Measurements from ENCODE around the gene ERGIC2. TPM values are rescaled to one million over a fixed set of nuclear protein-coding genes. Genes with fewer than 3 reads are reported as not detected.

Gene ERGIC2
- total and polyA plus RNA-seq, 10 of the 15 experiments (the other 5 are each of a cell fraction or from before 2014, with no cell fraction given), result 26.1 to 181 (median 83.9) TPM

- in situ Hi-C loops (cut with MboI) (no loop called here), intact Hi-C loops (cut with micrococcal nuclease; ENCODE audit: unreplicated experiment) (no loop called here)
- WGBS (ENCODE audit: insufficient coverage, insufficient replicate concordance, low lambda C conversion rate, missing lambda C conversion rate), result 21% methylated on average over 1 of the region's 1 CpG
- ChIA-PET CTCF (interaction anchor here (0.9 to 1.1 kb wide), 2 partner anchors 28 to 29 kb away, joined by 4 to 5 read pairs; no protein-coding TSS in a partner anchor), POLR2A (no interaction called here), SMC1A (ENCODE audit: uncharacterized antibody, unreplicated experiment) (interaction anchor here (0.9 to 1.6 kb wide), 4 partner anchors 18 to 77 kb away, joined by 4 to 6 read pairs (median 4); partner anchors contain the start of gene ERGIC2), RAD21 (ENCODE audit: unreplicated experiment) (interaction anchor here (1.1 to 1.5 kb wide), 3 partner anchors 23 to 122 kb away, joined by 3 to 4 read pairs (median 4); no protein-coding TSS in a partner anchor)
- no TSS peak for BruUV-seq (replicated peaks)
- no peaks in the 10 kb centered on the region for H3K9me3 ChIP-seq (replicated peaks; ENCODE audit: control insufficient read depth, insufficient read depth, low read length)
- DNase-seq (ENCODE audit: low read depth, low spot score) (no peak), ATAC-seq (peak; percentile 94), FAIRE-seq (no peak)
- H2AFZ ChIP-seq (ENCODE audit: control insufficient read depth, low read depth, low read length), result no peak overlapping the region
- H3K27ac ChIP-seq (ENCODE audit: control insufficient read depth, insufficient read depth), result no peak overlapping the region
- H3K36me3 ChIP-seq (ENCODE audit: control insufficient read depth in 2 of 2, insufficient read depth in 2 of 2, low read length in 1 of 2), result no peaks in the 10 kb centered on the region
- no peaks in the 10 kb centered on the region for H3K27me3 ChIP-seq (replicated peaks in 1 of 2; ENCODE audit: control insufficient read depth in 2 of 2, insufficient read depth in 2 of 2, low read length in 1 of 2)
- no peak overlapping the region for H3K4me2 ChIP-seq (ENCODE audit: control insufficient read depth, insufficient read depth)
- no peaks in the 10 kb centered on the region for H3K4me1 ChIP-seq (ENCODE audit: control insufficient read depth, insufficient read depth, low read length)
- no peaks in the 10 kb centered on the region for H3K79me2 ChIP-seq (ENCODE audit: control insufficient read depth, insufficient read depth, low read length)
- TF ChIP-seq DPF2 (IDR thresholded peaks at IDR 0.05) (peak; percentile 46; the same call in 1 of the 2 replicates), PBX3 (IDR thresholded peaks at IDR 0.05; ENCODE audit: insufficient replicate concordance, low read depth, low read length) (no peak), RUNX3 (IDR thresholded peaks at IDR 0.05; ENCODE audit: low read length) (peak; percentile 75), ZSCAN29 (IDR thresholded peaks at IDR 0.05) (no peak), ATF7 (IDR thresholded peaks at IDR 0.05; ENCODE audit: low read depth) (peak; percentile 94), HDGF (IDR thresholded peaks at IDR 0.05) (no peak), YY1 (IDR thresholded peaks at IDR 0.05; ENCODE audit: low read depth, low read length) (no peak), PAX8 (IDR thresholded peaks at IDR 0.05) (no peak), PKNOX1 (IDR thresholded peaks at IDR 0.05) (peak; percentile 16; the same call in 1 of the 2 replicates), CREM (IDR thresholded peaks at IDR 0.05; ENCODE audit: low read depth) (0 out of 2 replicates have a peak, but pooled peaks have one; percentile 15), RCOR1 (conservative IDR thresholded peaks at IDR 0.05; ENCODE audit: low read depth, low read length) (no peak), BCL11A (IDR thresholded peaks at IDR 0.05; ENCODE audit: low read depth, low read length) (no peak), SIX5 (IDR thresholded peaks at IDR 0.05; ENCODE audit: low read depth, low read length, severe bottlenecking) (no peak), IKZF2 (IDR thresholded peaks at IDR 0.05) (peak; percentile 34 to 50; a peak in 2 of 4 replicates), SPI1 (IDR thresholded peaks at IDR 0.05; ENCODE audit: borderline replicate concordance, insufficient read depth, low read depth, low read length) (peak; percentile 65; the same call in 1 of the 2 replicates), EP300 (IDR thresholded peaks at IDR 0.05; ENCODE audit: borderline replicate concordance in 1 of 2, control insufficient read depth in 1 of 2, low read depth in 2 of 2, low read length in 2 of 2) (peak in 1 of 2 experiments; percentile 62; a peak in 1 of 4 replicates), IRF3 (IDR thresholded peaks at IDR 0.05) (no peak), MTA2 (IDR thresholded peaks at IDR 0.05; ENCODE audit: low read depth) (peak; percentile 58; the same call in 1 of the 2 replicates)
- no peak overlapping the region for H3K4me3 ChIP-seq
- no peak overlapping the region for H3K9ac ChIP-seq (ENCODE audit: control insufficient read depth, insufficient read depth, low read length)
- no peaks in the 10 kb centered on the region for H4K20me1 ChIP-seq (ENCODE audit: control insufficient read depth, insufficient read depth)
Observed at GRCh38 chr12:29398495-29398894, 17.5 kb upstream of the ERGIC2 start.

Measured in GM12878 (cell line).